HG03159 (cell line): ENCODE results near the gene MYO3B.

ENCODE experiments used
- ATAC-seq: cut with Tn5 transposase; IDR thresholded peaks from one replicate; pipeline ENCODE4 v1.9.1; 2021; ENCODE audit warnings: mild to moderate bottlenecking, moderate library complexity; ENCODE audit not compliant: unreplicated experiment

MYO3B gene

GRCh38 chr2:170498619-170499018 lies 320.7 kb downstream of the MYO3B start:
- ATAC-seq, result no peak

GRCh38 chr2:170500104-170500503 lies 322.2 kb downstream of the MYO3B start:
- ATAC-seq, result no peak

GRCh38 chr2:170500770-170501169 lies 322.8 kb downstream of the MYO3B start:
- ATAC-seq, result no peak

GRCh38 chr2:170501421-170502043 lies 323.6 kb downstream of the MYO3B start:
- ATAC-seq, result no peak

GRCh38 chr2:170502361-170503130 lies 324.6 kb downstream of the MYO3B start:
- no peak for ATAC-seq

- ATAC-seq, result no peak
These were observed 325.6 kb downstream of the MYO3B start for GRCh38 chr2:170503563-170503962.

GRCh38 chr2:170503971-170504809 lies 326.2 kb downstream of the MYO3B start:
- ATAC-seq, result no peak

GRCh38 chr2:170504810-170505145 lies 326.8 kb downstream of the MYO3B start:
- no peak for ATAC-seq

GRCh38 chr2:170505631-170506275 lies 327.8 kb downstream of the MYO3B start:
- ATAC-seq, result no peak

GRCh38 chr2:170509452-170510193 lies 331.7 kb downstream of the MYO3B start:
- no peak for ATAC-seq

GRCh38 chr2:170512266-170512665 lies 334.3 kb downstream of the MYO3B start:
- no peak for ATAC-seq

GRCh38 chr2:170514140-170514539 lies 336.2 kb downstream of the MYO3B start:
- ATAC-seq, result no peak

GRCh38 chr2:170517538-170517937 lies 339.6 kb downstream of the MYO3B start:
- ATAC-seq, result no peak

GRCh38 chr2:170518911-170519310 lies 341.0 kb downstream of the MYO3B start:
- ATAC-seq, result no peak

GRCh38 chr2:170521299-170521698 lies 343.4 kb downstream of the MYO3B start:
- no peak for ATAC-seq

GRCh38 chr2:170523506-170523905 lies 345.6 kb downstream of the MYO3B start:
- no peak for ATAC-seq

GRCh38 chr2:170524828-170525565 lies 347.1 kb downstream of the MYO3B start:
- peak; percentile 69 for ATAC-seq

- ATAC-seq, result no peak
These were observed 347.6 kb downstream of the MYO3B start for GRCh38 chr2:170525566-170525900.

GRCh38 chr2:170530284-170530745 lies 352.4 kb downstream of the MYO3B start:
- ATAC-seq, result no peak
